Thoracic aorta (tissue), 2 donors: ENCODE data around the gene CRTAC1. TPM values are rescaled to one million over a fixed set of nuclear protein-coding genes. Genes with fewer than 3 reads are reported as not detected.

Experiments used
- ATAC-seq: fragments of 150-250 bp; one replicate; pipeline ENCODE4 v1.8.0; 2017; ENCODE audit warnings: low read depth; ENCODE audit not compliant: insufficient number of reproducible peaks, low FRiP score
- DNase-seq: peaks from one replicate; pipeline ENCODE4 v3.0.0-alpha.2; 2020; ENCODE audit warnings: low spot score
- H3K27ac ChIP-seq, 2 donors: fragments of 200-600 bp; sonication (generic); 1 replicate in 1 of 2; 2 replicates in 1 of 2; pipeline ENCODE4 v1.5.1; 2016; ENCODE audit warnings: mild to moderate bottlenecking in 2 of 2, moderate library complexity in 2 of 2
- H3K27me3 ChIP-seq: fragments of 200-600 bp; sonication (generic); replicated peaks from 2 replicates; pipeline ENCODE4 v1.6.0; 2016; ENCODE audit warnings: mild to moderate bottlenecking; ENCODE audit not compliant: insufficient read depth
- H3K36me3 ChIP-seq: fragments of 200-600 bp; sonication (generic); one replicate; pipeline ENCODE4 v1.5.1; 2016
- H3K4me1 ChIP-seq, 2 donors: fragments of 200-600 bp; sonication (generic); 1 replicate in 1 of 2; 2 replicates in 1 of 2; pipeline versions ENCODE4 v1.5.1 to v1.6.0; 2016; ENCODE audit warnings: low read depth in 2 of 2, mild to moderate bottlenecking in 1 of 2; ENCODE audit not compliant: control insufficient read depth in 1 of 2
- H3K4me3 ChIP-seq: fragments of 200-600 bp; sonication (generic); 2 replicates; pipeline ENCODE4 v1.5.1; 2016; ENCODE audit warnings: mild to moderate bottlenecking
- H3K9me3 ChIP-seq: fragments of 200-600 bp; sonication (generic); 2 replicates; pipeline ENCODE4 v1.5.1; 2016
- total RNA-seq, 2 donors: library from RNA; depleted of rRNA; stranded (reverse); fragments of >200 nt; gene quantifications; one replicate each; pipeline versions ENCODE4 v1.1.0 to v1.2.3, GENCODE V29; 2016
- TF ChIP-seq, protein P1 (sequence below): fragments of 200-600 bp; sonication (generic); IDR thresholded peaks from one replicate; pipeline ENCODE4 v1.5.1; 2019; ENCODE audit warnings: antibody characterized with exemption

CRTAC1 gene
- total RNA-seq, 2 donors from 2014 or later, result 4.3 to 5.2 TPM

DNA sequence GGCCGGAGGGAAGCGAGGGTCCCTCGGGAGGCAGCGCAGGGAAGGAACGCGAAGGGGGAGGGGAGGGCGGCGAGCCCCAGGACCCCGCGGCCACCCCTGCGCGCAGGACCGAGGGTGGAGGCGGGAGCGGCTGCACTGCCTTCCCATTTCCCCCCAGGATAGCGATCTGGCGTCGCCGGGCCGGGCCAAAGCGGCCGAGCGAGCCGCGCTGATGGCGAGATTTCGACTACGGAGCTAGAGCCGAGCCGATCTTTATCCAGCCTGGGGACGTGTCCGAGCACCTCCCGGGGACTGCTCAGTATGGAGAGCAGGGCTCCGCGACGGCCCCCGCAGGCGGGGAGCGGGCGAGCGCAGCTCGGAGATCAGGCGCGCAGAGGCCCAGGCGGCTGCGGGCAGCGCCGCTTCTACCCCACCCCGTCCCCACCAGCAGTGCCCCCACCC is 590 bp upstream of the CRTAC1 start:
- Histone ChIP-seq H3K4me3 (peak overlapping the region; percentile 71), H3K4me1 (peaks cover 8 to 17% of the 10 kb centered on the region in 2 donors), H3K27ac (no peak overlapping the region), H3K36me3 (no peaks in the 10 kb centered on the region), H3K27me3 (peaks cover 6% of the 10 kb centered on the region), H3K9me3 (no peaks in the 10 kb centered on the region)
- TF ChIP-seq, protein P1, sequence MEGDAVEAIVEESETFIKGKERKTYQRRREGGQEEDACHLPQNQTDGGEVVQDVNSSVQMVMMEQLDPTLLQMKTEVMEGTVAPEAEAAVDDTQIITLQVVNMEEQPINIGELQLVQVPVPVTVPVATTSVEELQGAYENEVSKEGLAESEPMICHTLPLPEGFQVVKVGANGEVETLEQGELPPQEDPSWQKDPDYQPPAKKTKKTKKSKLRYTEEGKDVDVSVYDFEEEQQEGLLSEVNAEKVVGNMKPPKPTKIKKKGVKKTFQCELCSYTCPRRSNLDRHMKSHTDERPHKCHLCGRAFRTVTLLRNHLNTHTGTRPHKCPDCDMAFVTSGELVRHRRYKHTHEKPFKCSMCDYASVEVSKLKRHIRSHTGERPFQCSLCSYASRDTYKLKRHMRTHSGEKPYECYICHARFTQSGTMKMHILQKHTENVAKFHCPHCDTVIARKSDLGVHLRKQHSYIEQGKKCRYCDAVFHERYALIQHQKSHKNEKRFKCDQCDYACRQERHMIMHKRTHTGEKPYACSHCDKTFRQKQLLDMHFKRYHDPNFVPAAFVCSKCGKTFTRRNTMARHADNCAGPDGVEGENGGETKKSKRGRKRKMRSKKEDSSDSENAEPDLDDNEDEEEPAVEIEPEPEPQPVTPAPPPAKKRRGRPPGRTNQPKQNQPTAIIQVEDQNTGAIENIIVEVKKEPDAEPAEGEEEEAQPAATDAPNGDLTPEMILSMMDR, result no peak
- no peak for DNase-seq
- ATAC-seq, result no peak

DNA sequence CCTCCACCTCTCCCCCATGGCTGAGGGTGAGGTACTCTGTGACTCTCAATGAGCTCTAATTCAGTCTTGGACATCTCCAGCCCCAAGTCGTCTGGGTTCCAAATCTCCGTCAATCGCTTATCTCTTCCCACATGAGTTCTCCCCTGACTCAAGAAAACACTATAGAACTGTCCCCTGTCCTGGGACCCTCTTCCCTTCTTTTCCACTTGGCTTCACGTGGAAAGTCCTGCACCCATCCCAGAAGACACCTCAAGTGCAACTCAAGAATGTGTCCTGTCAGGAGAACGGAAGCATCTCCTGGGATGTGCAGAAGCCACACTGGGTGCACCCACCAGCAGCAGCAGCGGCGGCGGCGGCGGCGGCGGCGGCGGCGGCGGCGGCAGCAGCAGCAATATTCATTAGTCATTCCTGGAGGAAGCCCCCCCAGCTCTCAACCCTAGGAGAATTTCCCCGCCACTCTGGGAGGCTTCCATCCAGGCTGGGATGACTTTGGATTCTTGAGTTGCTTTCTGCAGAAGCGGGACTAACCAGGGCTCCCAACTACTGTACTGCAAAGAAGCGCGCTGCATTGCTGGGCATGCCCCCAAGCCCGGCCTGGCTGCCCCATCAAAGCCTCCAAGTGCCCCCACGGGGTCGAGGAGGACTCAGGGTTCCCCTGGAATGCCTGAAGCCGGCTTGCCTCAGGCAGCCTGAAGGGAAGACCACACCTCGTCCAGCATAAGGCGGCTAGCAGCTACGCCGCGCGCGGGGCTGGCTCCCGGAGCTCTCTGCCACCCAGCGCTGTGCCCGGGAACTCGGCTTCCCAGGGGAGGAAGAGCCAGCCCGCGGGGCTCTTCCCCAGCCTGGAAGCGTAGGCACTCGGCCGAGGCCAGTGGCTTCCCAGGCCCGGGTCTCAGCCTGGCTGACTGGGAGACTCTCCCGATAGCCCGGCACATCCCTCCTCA is 1.0 kb downstream of the CRTAC1 start:
- Histone ChIP-seq H3K4me3 (peak overlapping the region; percentile 71), H3K27me3 (peaks cover 6% of the 10 kb centered on the region), H3K9me3 (no peaks in the 10 kb centered on the region), H3K4me1 (peaks cover 8 to 17% of the 10 kb centered on the region in 2 donors), H3K27ac (no peak overlapping the region), H3K36me3 (no peaks in the 10 kb centered on the region)
- TF ChIP-seq, protein P1, result no peak
- ATAC-seq (no peak), DNase-seq (no peak)

DNA sequence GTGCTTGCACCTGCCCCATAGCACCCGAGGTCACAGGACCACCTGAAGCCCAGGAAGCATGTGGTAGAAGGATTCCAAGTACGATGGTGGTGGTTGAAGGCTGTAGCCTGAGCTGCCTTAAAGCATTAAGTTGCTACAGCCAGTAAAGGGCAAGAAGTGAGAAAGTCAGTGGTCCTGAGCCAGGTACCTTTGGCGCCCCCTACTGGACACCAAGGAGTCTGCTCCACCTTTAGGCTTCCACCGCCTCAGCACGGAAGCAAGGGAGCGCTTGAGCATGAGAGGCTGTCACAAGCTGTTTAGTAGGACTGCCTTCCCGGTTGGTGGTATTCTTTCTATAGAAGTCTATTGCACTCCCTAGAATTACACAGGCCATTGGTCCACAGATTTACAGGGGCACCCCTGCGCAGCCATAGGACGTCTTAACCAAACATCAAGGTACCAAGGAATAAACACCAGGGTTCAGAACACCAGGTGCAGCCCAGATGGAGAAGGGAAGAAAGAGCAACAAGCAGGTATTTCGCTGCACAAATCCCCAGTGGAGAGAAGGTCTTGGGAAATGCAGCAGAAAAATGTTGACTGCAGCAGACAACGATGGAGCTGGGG is 2.2 kb downstream of the CRTAC1 start:
- TF ChIP-seq, protein P1, result peak; percentile 49
- peaks cover 6% of the 10 kb centered on the region for H3K27me3 ChIP-seq

DNA sequence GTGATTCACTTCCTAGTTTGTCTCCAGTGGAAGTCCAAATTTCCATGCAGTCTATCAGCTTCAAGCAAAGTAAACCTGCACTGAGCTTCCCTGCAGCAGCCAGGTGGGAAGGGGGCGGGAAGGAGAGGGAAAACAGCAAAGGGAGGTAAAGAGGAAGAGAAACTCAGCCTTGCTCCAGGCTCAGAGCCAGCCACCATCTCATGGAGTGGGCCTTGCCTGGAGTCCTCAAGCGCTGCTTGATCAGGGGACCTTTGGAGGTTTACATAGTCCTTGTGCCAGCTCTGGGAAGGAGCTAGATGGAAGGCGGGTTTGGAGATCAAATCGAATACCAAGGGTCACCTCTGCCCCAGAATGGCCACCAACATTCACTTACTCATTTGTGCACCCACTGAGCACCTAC is 7.4 kb downstream of the CRTAC1 start:
- Histone ChIP-seq H3K4me3 (no peak overlapping the region), H3K27ac (no peak overlapping the region), H3K36me3 (no peaks in the 10 kb centered on the region), H3K4me1 (no peaks in the 10 kb centered on the region), H3K9me3 (no peaks in the 10 kb centered on the region), H3K27me3 (no peaks in the 10 kb centered on the region)
- TF ChIP-seq, protein P1, result no peak
- no peak for DNase-seq
- no peak for ATAC-seq

More for the DNA sequence above, 2.2 kb downstream of the CRTAC1 start:
- DNase-seq, result no peak
- no peak overlapping the region for H3K4me3 ChIP-seq
- H3K27ac ChIP-seq, result no peak overlapping the region
- H3K4me1 ChIP-seq, result peaks cover 8 to 17% of the 10 kb centered on the region in 2 donors
- ATAC-seq, result no peak
- no peaks in the 10 kb centered on the region for H3K36me3 ChIP-seq
- no peaks in the 10 kb centered on the region for H3K9me3 ChIP-seq

DNA sequence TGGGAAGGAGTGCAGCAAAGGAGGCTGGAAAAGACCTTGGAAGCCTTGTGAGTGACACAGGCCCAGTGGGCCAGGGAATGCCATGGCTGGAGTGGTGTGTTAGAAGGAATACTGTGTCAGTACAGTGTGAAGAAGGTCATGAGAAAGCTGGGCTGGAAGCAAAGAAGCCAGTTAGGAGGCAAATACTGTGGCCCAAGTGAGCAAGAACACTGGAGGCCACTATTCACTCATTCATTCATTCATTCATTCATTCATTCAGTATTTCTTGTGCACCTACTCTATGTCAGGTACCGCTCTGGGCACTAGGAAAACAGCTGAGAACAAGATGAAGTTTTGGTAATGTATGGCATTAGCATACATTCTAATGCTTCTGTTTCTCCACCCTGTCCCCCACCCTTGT is 9.6 kb downstream of the CRTAC1 start:
- Histone ChIP-seq H3K27me3 (no peaks in the 10 kb centered on the region), H3K27ac (no peak overlapping the region), H3K4me3 (no peak overlapping the region), H3K36me3 (no peaks in the 10 kb centered on the region), H3K4me1 (no peaks in the 10 kb centered on the region), H3K9me3 (no peaks in the 10 kb centered on the region)
- TF ChIP-seq, protein P1, result no peak
- DNase-seq (no peak), ATAC-seq (no peak)
